OCI-LY1 (cell line): ENCODE measurements around the gene GRK1.

ENCODE experiments used
- EZH2 ChIP-seq: fragments of 200-600 bp; sonication (generic), shearing (Covaris generic); IDR thresholded peaks from 2 replicates; pipeline ENCODE4 v1.8.0; 2017; ENCODE audit warnings: borderline replicate concordance, mixed run types, mild to moderate bottlenecking, antibody characterized with exemption, low read length, moderate library complexity, mixed read lengths
- TF ChIP-seq, protein P1 (sequence below): fragments of 200-600 bp; sonication (generic), shearing (Covaris generic); IDR thresholded peaks from 2 replicates; pipeline ENCODE4 v1.5.1; 2017; ENCODE audit warnings: mild to moderate bottlenecking, antibody characterized with exemption, low read length, moderate library complexity, mixed read lengths

DNA sequence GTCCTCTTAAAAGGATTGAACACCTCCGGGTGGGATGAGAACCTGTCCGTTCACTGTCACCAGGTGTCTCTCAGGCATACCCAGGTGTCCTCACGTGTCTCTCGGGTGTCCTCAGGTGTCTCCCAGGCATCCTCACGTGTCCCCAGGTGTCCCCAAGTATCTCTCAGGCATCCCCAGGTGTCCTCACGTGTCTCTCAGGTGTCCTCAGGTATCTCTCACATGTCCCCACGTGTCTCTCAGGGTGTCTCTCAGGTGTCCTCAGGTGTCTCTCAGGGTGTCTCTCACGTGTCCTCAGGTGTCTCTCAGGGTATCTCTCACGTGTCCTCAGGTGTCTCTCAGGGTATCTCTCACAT is 42.8 kb upstream of the GRK1 start:
- TF ChIP-seq EZH2, result no peak
- TF ChIP-seq, protein P1, sequence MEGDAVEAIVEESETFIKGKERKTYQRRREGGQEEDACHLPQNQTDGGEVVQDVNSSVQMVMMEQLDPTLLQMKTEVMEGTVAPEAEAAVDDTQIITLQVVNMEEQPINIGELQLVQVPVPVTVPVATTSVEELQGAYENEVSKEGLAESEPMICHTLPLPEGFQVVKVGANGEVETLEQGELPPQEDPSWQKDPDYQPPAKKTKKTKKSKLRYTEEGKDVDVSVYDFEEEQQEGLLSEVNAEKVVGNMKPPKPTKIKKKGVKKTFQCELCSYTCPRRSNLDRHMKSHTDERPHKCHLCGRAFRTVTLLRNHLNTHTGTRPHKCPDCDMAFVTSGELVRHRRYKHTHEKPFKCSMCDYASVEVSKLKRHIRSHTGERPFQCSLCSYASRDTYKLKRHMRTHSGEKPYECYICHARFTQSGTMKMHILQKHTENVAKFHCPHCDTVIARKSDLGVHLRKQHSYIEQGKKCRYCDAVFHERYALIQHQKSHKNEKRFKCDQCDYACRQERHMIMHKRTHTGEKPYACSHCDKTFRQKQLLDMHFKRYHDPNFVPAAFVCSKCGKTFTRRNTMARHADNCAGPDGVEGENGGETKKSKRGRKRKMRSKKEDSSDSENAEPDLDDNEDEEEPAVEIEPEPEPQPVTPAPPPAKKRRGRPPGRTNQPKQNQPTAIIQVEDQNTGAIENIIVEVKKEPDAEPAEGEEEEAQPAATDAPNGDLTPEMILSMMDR, result no peak
